Right lobe of liver (tissue), 6 donors: Measurements from ENCODE around the gene ITGAD. TPM values are rescaled to one million over a fixed set of nuclear protein-coding genes. Genes with fewer than 3 reads are reported as not detected.
A peak's percentile ranks its signal among the peaks of the same experiment; 100 is the strongest.

Experiments
- ATAC-seq, 4 donors: fragments of 200-7000 bp; cut with Tn5 transposase; one replicate each; pipeline ENCODE4 v1.9.1; 2020; ENCODE audit warnings: mild to moderate bottlenecking in 4 of 4, moderate library complexity in 4 of 4
- DNase-seq, 3 donors: peaks; one replicate each; pipeline ENCODE4 v3.0.0-alpha.2; 2020
- H3K27ac ChIP-seq, 3 donors: fragments of 200-600 bp; one replicate each; pipeline ENCODE4 v1.8.0; 2022
- H3K27me3 ChIP-seq, 2 donors: fragments of 200-600 bp; one replicate each; pipeline ENCODE4 v1.8.0; 2022
- H3K36me3 ChIP-seq, 4 donors: fragments of 200-600 bp; sonication (generic) in 1 of 4; one replicate each; pipeline versions ENCODE4 v1.5.1 to v1.8.0; 2017 to 2022; ENCODE audit warnings: control low read depth in 1 of 4
- H3K4me1 ChIP-seq, 4 donors: fragments of 200-600 bp; sonication (generic) in 1 of 4; one replicate each; pipeline versions ENCODE4 v1.5.1 to v1.8.0; 2017 to 2022; ENCODE audit warnings: control low read depth in 1 of 4
- H3K4me3 ChIP-seq, 3 donors: fragments of 200-600 bp; one replicate each; pipeline ENCODE4 v1.8.0; 2022
- H3K9me3 ChIP-seq, 4 donors: fragments of 200-600 bp; sonication (generic) in 1 of 4; one replicate each; pipeline versions ENCODE4 v1.5.1 to v1.8.0; 2017 to 2022; ENCODE audit warnings: control low read depth in 1 of 4
- POLR2A ChIP-seq: fragments of 450-650 bp; IDR thresholded peaks from one replicate; pipeline ENCODE4 v1.6.1; 2017; ENCODE audit warnings: antibody characterized with exemption, mild to moderate bottlenecking
- WGBS: methylation state at CpG from one replicate; pipeline ENCODE4 v1.1.6; 2018; ENCODE audit warnings: low coverage, low lambda C conversion rate; ENCODE audit not compliant: insufficient coverage; ENCODE audit errors: missing lambda C conversion rate; 5-methylcytosine and 5-hydroxymethylcytosine counted together
- intact Hi-C, 2 donors: fragments of 100-400 bp; cut with DNase I; formaldehyde crosslinking; loops; one replicate each; pipeline versions ENCODE4 v1.11.2 to v1.14.1; 2022
- total RNA-seq, 6 experiments: library from RNA; depleted of rRNA in 2 of 6; stranded (reverse); fragments of >200 nt in 2 of 6; fragmentation: NEBNext Ultra II Directional in 3 of 6; extraction: Animal tissue kit (Norgen Biotek cat#: 25700) in 3 of 6; gene quantifications; one replicate each; pipeline versions ENCODE4 v1.1.0 to v1.2.4, GENCODE V29; 2016 to 2023
- TF ChIP-seq, protein P1 (sequence below), 4 donors: fragments of 200-600 bp in 3 of 4; fragments of 450-650 bp in 1 of 4; IDR thresholded peaks; one replicate each; pipeline versions ENCODE4 v1.5.1 to v1.8.0; 2016 to 2022; ENCODE audit warnings: antibody characterized with exemption in 4 of 4, mild to moderate bottlenecking in 2 of 4
- donor health status: DM: no; HTN: yes; CAD: no.
- donor health status: DM: no; HTN: no; CAD: no.
- donor health status: DM: no; HTN: no; CAD: no.
- donor health status: DM: no; HTN: yes; CAD: no.
- donor health status: DM: no; HTN: yes; CAD: no.

Gene ITGAD
- total RNA-seq, 6 experiments from 2014 or later, result 0.13 to 2.0 (median 0.69) TPM; not detected in 2

DNA sequence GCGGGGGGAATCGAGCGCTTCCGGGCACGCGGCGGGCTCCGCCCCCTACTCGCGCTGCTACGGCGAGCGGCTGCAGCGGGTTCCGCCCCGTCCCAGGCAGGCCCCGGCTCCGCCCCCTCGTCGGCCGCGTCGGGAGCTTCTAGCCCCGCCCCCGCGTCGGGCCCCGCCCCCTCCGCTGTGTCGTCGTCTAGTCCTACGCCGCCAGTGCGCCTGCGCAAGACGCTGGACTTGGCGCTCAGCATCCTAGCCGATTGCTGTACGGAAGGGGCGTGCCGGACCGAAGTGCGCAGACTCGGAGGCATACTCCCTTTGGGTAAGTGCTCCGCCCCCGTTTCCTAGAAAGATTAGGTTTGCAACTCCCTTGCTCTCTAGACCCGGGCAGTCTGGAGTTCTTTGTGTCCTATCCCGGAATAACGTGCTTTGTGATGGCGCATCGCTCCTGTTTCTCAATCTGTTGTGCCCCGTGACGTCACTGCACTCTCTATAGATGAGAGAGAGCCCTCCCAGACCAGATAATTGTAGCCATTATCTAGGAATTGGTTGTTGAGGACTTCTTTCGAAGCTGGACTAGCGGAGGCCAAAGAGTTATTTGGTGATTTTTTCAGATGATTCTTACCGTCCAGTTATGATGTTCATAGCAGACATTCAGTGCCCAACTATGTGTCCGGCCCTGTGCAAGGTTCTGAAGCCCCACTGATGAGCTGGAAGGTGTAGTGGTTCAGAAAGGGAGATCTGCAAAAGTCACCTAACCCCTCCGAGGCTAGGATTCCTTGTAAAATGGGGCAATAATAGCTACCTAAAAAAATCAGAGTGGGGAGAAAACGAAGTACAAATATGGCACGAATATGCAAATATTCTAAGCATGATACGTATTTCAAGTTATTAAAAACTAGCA is 66.8 kb downstream of the ITGAD start:
- WGBS, result 5% methylated on average over 16 of the region's 61 CpGs
- no peaks in the 10 kb centered on the region for H3K27me3 ChIP-seq
- TF ChIP-seq, protein P1, sequence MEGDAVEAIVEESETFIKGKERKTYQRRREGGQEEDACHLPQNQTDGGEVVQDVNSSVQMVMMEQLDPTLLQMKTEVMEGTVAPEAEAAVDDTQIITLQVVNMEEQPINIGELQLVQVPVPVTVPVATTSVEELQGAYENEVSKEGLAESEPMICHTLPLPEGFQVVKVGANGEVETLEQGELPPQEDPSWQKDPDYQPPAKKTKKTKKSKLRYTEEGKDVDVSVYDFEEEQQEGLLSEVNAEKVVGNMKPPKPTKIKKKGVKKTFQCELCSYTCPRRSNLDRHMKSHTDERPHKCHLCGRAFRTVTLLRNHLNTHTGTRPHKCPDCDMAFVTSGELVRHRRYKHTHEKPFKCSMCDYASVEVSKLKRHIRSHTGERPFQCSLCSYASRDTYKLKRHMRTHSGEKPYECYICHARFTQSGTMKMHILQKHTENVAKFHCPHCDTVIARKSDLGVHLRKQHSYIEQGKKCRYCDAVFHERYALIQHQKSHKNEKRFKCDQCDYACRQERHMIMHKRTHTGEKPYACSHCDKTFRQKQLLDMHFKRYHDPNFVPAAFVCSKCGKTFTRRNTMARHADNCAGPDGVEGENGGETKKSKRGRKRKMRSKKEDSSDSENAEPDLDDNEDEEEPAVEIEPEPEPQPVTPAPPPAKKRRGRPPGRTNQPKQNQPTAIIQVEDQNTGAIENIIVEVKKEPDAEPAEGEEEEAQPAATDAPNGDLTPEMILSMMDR (IDR thresholded peaks at IDR 0.05), result peak in 1 of 4 donors; percentile 2
- no peak for TF ChIP-seq POLR2A
- DNase-seq (peak; percentile 100), ATAC-seq (peak; percentile 77 to 87 (median 82))
- H3K9me3 ChIP-seq, result no peaks in the 10 kb centered on the region
- peak overlapping the region; percentile 75 to 81 (median 79) for H3K4me3 ChIP-seq
- H3K27ac ChIP-seq, result peak overlapping the region; percentile 99 to 100 (median 99)
- intact Hi-C loops, result loop anchor here in 1 of 2 donors (10.0 kb wide), 1 partner anchor 275 kb away; the partner anchor contains the start of gene FUS
- H3K36me3 ChIP-seq, result peaks cover 0 to 7% (median 2%) of the 10 kb centered on the region in 4 donors
- peaks cover 0 to 53% (median 20%) of the 10 kb centered on the region in 4 donors for H3K4me1 ChIP-seq

DNA sequence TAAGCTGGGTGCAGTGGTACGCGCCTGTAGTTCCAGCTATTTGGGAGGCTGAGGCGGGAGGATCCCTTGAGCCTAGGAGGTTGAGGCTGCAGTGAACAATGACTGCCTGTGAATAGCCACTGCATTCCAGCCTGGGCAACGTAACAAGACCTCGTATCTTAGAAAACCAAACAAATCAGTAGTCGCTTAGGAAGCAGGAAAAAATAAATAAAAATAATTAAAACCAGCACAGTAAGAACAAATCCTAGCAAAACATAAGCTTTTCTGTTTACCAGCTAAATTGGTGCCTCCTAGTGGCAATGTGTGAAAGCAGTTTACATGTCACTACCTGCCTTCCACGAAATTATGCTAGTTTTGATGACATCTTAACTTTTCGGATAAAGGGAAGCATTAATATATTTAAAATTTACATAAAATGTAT is 67.5 kb downstream of the ITGAD start:
- peaks cover 0 to 47% (median 20%) of the 10 kb centered on the region in 4 donors for H3K4me1 ChIP-seq
- DNase-seq, result no peak
- no peaks in the 10 kb centered on the region for H3K9me3 ChIP-seq
- 42% methylated on average over 8 of the region's 8 CpGs for WGBS
- intact Hi-C loops, result no loop called here
- no peak for ATAC-seq
- TF ChIP-seq, protein P1 (IDR thresholded peaks at IDR 0.05), result peak; percentile 35 to 55 (median 51)
- no peak for TF ChIP-seq POLR2A
- H3K27ac ChIP-seq, result peak overlapping the region; percentile 75 to 90 (median 76)
- H3K4me3 ChIP-seq, result peak overlapping the region in 2 of 3 donors; percentile 32 to 75
- no peaks in the 10 kb centered on the region for H3K27me3 ChIP-seq
- peaks cover 0 to 14% (median 3%) of the 10 kb centered on the region in 4 donors for H3K36me3 ChIP-seq

DNA sequence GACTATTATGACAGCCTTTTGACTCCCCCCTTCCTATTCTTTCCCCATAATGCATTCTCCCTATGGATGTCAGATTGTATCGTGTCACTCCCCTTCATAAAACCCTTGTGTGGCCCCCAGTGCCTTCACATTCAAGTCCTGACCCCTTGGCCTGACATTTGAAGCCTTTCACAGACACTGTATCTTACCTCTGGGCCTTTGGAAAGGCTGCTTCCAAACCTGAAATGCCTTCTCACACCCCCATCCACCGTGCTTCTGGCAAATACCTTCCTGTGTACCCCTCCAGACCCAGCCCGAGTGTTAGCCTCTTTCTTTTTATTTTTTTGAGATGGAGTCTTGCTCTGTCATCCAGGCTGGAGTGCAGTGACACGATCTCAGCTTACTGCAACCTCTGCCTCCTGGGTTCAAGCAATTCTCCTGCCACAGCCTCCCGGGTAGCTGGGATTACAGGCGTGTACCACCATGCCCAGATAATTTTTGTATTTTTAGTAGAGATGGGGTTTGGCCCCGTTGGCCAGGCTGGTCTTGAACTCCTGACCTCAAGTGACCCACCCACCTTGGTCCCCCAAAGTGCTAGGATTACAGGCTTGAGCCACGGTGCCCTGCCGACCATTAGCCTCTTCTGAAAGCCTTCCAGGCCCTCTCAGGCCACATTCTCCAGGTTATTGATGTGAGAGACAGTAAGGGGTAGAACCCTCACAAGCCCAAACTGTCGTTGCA is 68.2 kb downstream of the ITGAD start:
- Histone ChIP-seq H3K36me3 (peaks cover 0 to 20% (median 5%) of the 10 kb centered on the region in 4 donors), H3K4me1 (peaks cover 0 to 43% (median 20%) of the 10 kb centered on the region in 4 donors), H3K9me3 (no peaks in the 10 kb centered on the region), H3K27ac (peak overlapping the region in 2 of 3 donors; percentile 76 to 90), H3K4me3 (no peak overlapping the region), H3K27me3 (no peaks in the 10 kb centered on the region)
- DNase-seq (no peak), ATAC-seq (no peak)
- TF ChIP-seq, protein P1 (IDR thresholded peaks at IDR 0.05), result no peak
- no peak for TF ChIP-seq POLR2A
- intact Hi-C loops, result no loop called here
- 68% methylated on average over 8 of the region's 10 CpGs for WGBS

DNA sequence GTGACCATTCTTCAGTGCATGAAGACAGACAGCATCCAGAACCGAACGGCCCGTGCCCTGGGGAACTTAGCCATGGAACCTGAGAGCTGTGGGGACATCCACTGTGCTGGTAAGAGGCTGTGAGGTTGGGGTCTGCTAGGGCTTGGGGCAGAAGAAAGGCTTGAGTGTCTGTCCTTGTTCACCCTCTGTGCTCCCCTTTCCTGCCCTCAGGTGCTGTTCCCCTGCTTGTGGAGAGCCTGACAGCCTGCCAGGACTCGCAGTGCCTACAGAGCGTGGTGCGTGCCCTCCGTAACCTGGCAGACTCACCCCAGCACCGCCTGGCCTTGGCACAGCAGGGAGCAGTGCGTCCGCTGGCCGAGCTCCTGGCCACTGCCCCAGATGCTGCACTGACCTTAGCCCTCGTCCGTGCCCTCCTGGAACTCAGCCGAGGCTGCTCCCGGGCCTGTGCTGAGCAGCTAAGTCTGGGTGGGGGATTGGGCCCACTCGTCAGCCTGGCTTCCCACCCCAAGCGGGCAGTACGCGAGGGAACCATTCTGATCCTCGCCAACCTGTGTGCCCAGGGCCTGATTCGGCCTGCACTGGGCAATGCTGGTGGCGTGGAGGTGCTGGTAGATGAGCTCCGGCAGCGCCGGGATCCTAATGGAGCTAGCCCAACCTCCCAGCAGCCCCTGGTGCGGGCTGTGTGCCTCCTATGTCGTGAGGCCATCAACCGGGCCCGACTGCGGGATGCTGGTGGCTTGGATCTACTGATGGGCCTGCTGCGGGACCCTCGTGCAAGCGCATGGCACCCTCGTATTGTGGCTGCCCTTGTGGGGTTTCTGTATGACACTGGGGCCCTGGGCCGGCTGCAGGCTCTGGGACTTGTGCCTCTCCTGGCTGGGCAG is 69.0 kb downstream of the ITGAD start:
- Histone ChIP-seq H3K36me3 (peaks cover 0 to 27% (median 5%) of the 10 kb centered on the region in 4 donors), H3K4me1 (peaks cover 0 to 35% (median 16%) of the 10 kb centered on the region in 4 donors), H3K4me3 (peak overlapping the region; percentile 16 to 71 (median 62)), H3K27ac (peak overlapping the region in 2 of 3 donors; percentile 76 to 90), H3K9me3 (no peaks in the 10 kb centered on the region), H3K27me3 (no peaks in the 10 kb centered on the region)
- peak; percentile 92 to 98 (median 98) for DNase-seq
- TF ChIP-seq, protein P1 (IDR thresholded peaks at IDR 0.05), result no peak
- TF ChIP-seq POLR2A, result no peak
- intact Hi-C loops, result no loop called here
- peak; percentile 48 to 68 (median 58) for ATAC-seq
- WGBS, result 0% methylated on average over 1 of the region's 35 CpGs
